GM12878 (cell line): Measurements from ENCODE around the gene PPP1R1C.

Experiments
- CREB1 ChIP-seq: IDR thresholded peaks from 2 replicates; pipeline ENCODE4 v1.6.1; 2012; ENCODE audit warnings: low read depth, mild to moderate bottlenecking, inconsistent platforms
- EP300 ChIP-seq, 2 experiments: fragments of 150-350 bp in 1 of 2; IDR thresholded peaks; 2 replicates each; pipeline ENCODE4 v1.6.1; 2011 to 2012; ENCODE audit warnings: low read depth in 2 of 2, low read length in 2 of 2, borderline replicate concordance in 1 of 2, improper control_type of control experiment in 1 of 2, inconsistent platforms in 1 of 2; ENCODE audit not compliant: control insufficient read depth in 1 of 2
- FOXK2 ChIP-seq: fragments of 450-650 bp; IDR thresholded peaks from 2 replicates; pipeline ENCODE4 v1.6.1; 2017; ENCODE audit warnings: mild to moderate bottlenecking, moderate library complexity
- JUNB ChIP-seq: IDR thresholded peaks from 2 replicates; pipeline ENCODE4 v1.6.1; 2016; ENCODE audit warnings: antibody characterized with exemption, mild to moderate bottlenecking
- KDM1A ChIP-seq: fragments of 200-600 bp; sonication (generic); IDR thresholded peaks from 2 replicates; pipeline ENCODE4 v1.6.1; 2016; ENCODE audit warnings: borderline replicate concordance
- POLR2AphosphoS2 ChIP-seq: IDR thresholded peaks from 2 replicates; pipeline ENCODE4 v1.6.1; 2011; ENCODE audit warnings: low read depth, mild to moderate bottlenecking, low read length, improper control_type of control experiment, moderate library complexity
- SIX5 ChIP-seq: IDR thresholded peaks from 2 replicates; pipeline ENCODE4 v1.6.1; 2011; ENCODE audit warnings: mild to moderate bottlenecking, low read depth, low read length, moderate library complexity; ENCODE audit not compliant: severe bottlenecking
- SP1 ChIP-seq: IDR thresholded peaks from one replicate; pipeline ENCODE4 v1.6.1; 2011; ENCODE audit warnings: low read depth, low read length
- TARDBP ChIP-seq: IDR thresholded peaks from 2 replicates; pipeline ENCODE4 v1.6.1; 2016; ENCODE audit warnings: borderline replicate concordance
- ZZZ3 ChIP-seq: IDR thresholded peaks from 2 replicates; pipeline ENCODE4 v1.6.1; 2011; ENCODE audit warnings: low read depth; ENCODE audit not compliant: control insufficient read depth, insufficient read length
- TF ChIP-seq, protein P1 (sequence below), 3 experiments: IDR thresholded peaks in 2 of 3; conservative IDR thresholded peaks in 1 of 3; 2 replicates each; pipeline ENCODE4 v1.5.1; 2011; ENCODE audit warnings: low read depth in 3 of 3, low read length in 3 of 3, mild to moderate bottlenecking in 3 of 3, control low read depth in 2 of 3, moderate library complexity in 2 of 3, inconsistent platforms in 1 of 3, mixed read lengths in 1 of 3; ENCODE audit not compliant: control insufficient read depth in 2 of 3, insufficient read depth in 1 of 3; ENCODE audit errors: extremely low read depth in 1 of 3
- TF ChIP-seq, protein P2 (sequence below): fragments of 450-650 bp; formaldehyde crosslinking; IDR thresholded peaks from 2 replicates; pipeline ENCODE4 v1.4.0; 2022; ENCODE audit warnings: mild to moderate bottlenecking, moderate library complexity
- TF ChIP-seq, protein P3 (sequence below): fragments of 450-650 bp; IDR thresholded peaks from 2 replicates; pipeline ENCODE4 v1.6.1; 2017; ENCODE audit warnings: mild to moderate bottlenecking
- TF ChIP-seq, protein P4 (sequence below): fragments of 450-650 bp; formaldehyde crosslinking; IDR thresholded peaks from 2 replicates; pipeline ENCODE4 v1.4.0; 2020; ENCODE audit warnings: mild to moderate bottlenecking, moderate library complexity

DNA sequence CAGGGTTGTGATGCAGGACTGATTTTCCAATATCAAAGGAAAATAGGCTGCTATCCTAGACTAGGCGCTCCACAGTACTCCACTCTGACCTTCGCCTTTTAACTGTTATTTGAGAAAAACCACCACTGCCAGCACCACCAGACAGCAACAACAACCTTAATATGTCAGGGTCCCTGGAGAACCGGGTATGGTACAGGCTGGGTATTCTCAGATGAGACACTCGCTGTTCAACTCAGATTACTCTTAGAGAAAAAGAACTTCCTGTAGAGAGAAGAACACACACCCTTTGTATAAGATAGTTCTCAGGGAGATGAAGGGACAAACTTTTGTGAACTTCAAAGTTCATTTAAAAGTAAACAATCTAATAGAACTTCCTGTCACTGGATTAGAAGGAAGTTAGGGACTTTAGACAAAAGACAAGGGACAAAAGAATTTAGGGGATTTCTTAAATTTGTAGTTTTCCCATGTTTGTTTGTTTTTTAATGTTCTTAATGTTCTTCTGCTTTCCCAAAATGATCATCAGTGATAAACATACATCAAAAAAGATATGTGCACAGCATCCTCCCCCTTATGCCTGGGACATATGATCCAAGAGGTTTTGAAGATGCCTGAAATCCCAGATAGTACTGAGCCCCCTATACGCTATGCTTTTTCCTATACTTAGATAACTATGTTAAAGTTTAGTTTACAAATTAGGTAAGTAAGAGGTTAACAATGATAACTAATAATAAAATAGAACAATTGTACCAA, 41.3 kb upstream of the PPP1R1C start:
- TF ChIP-seq, protein P1, sequence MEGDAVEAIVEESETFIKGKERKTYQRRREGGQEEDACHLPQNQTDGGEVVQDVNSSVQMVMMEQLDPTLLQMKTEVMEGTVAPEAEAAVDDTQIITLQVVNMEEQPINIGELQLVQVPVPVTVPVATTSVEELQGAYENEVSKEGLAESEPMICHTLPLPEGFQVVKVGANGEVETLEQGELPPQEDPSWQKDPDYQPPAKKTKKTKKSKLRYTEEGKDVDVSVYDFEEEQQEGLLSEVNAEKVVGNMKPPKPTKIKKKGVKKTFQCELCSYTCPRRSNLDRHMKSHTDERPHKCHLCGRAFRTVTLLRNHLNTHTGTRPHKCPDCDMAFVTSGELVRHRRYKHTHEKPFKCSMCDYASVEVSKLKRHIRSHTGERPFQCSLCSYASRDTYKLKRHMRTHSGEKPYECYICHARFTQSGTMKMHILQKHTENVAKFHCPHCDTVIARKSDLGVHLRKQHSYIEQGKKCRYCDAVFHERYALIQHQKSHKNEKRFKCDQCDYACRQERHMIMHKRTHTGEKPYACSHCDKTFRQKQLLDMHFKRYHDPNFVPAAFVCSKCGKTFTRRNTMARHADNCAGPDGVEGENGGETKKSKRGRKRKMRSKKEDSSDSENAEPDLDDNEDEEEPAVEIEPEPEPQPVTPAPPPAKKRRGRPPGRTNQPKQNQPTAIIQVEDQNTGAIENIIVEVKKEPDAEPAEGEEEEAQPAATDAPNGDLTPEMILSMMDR (IDR thresholded peaks at IDR 0.05 in 2 of 3, conservative IDR thresholded peaks at IDR 0.05 in 1 of 3; ENCODE audit: control insufficient read depth in 2 of 3, extremely low read depth in 1 of 3, insufficient read depth in 1 of 3, low read depth in 3 of 3, low read length in 3 of 3), result no peak
- TF ChIP-seq JUNB (no peak), POLR2AphosphoS2 (no peak), TARDBP (no peak), KDM1A (no peak), SP1 (no peak), FOXK2 (no peak), SIX5 (no peak), ZZZ3 (no peak), EP300 (IDR thresholded peaks at IDR 0.05; ENCODE audit: borderline replicate concordance in 1 of 2, control insufficient read depth in 1 of 2, low read depth in 2 of 2, low read length in 2 of 2) (no peak), CREB1 (no peak)
- TF ChIP-seq, protein P2, sequence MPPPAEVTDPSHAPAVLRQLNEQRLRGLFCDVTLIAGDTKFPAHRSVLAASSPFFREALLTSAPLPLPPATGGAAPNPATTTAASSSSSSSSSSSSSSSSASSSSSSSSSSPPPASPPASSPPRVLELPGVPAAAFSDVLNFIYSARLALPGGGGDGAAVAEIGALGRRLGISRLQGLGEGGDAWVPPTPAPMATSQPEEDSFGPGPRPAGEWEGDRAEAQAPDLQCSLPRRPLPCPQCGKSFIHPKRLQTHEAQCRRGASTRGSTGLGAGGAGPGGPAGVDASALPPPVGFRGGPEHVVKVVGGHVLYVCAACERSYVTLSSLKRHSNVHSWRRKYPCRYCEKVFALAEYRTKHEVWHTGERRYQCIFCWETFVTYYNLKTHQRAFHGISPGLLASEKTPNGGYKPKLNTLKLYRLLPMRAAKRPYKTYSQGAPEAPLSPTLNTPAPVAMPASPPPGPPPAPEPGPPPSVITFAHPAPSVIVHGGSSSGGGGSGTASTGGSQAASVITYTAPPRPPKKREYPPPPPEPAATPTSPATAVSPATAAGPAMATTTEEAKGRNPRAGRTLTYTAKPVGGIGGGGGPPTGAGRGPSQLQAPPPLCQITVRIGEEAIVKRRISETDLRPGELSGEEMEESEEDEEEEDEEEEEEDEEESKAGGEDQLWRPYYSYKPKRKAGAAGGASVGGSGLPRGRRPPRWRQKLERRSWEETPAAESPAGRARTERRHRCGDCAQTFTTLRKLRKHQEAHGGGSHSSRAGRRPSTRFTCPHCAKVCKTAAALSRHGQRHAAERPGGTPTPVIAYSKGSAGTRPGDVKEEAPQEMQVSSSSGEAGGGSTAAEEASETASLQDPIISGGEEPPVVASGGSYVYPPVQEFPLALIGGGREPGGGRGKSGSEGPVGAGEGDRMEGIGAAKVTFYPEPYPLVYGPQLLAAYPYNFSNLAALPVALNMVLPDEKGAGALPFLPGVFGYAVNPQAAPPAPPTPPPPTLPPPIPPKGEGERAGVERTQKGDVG (CRISPR knock-in tag), result no peak
- TF ChIP-seq, protein P3, sequence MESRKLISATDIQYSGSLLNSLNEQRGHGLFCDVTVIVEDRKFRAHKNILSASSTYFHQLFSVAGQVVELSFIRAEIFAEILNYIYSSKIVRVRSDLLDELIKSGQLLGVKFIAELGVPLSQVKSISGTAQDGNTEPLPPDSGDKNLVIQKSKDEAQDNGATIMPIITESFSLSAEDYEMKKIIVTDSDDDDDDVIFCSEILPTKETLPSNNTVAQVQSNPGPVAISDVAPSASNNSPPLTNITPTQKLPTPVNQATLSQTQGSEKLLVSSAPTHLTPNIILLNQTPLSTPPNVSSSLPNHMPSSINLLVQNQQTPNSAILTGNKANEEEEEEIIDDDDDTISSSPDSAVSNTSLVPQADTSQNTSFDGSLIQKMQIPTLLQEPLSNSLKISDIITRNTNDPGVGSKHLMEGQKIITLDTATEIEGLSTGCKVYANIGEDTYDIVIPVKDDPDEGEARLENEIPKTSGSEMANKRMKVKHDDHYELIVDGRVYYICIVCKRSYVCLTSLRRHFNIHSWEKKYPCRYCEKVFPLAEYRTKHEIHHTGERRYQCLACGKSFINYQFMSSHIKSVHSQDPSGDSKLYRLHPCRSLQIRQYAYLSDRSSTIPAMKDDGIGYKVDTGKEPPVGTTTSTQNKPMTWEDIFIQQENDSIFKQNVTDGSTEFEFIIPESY, result no peak
- TF ChIP-seq, protein P4, sequence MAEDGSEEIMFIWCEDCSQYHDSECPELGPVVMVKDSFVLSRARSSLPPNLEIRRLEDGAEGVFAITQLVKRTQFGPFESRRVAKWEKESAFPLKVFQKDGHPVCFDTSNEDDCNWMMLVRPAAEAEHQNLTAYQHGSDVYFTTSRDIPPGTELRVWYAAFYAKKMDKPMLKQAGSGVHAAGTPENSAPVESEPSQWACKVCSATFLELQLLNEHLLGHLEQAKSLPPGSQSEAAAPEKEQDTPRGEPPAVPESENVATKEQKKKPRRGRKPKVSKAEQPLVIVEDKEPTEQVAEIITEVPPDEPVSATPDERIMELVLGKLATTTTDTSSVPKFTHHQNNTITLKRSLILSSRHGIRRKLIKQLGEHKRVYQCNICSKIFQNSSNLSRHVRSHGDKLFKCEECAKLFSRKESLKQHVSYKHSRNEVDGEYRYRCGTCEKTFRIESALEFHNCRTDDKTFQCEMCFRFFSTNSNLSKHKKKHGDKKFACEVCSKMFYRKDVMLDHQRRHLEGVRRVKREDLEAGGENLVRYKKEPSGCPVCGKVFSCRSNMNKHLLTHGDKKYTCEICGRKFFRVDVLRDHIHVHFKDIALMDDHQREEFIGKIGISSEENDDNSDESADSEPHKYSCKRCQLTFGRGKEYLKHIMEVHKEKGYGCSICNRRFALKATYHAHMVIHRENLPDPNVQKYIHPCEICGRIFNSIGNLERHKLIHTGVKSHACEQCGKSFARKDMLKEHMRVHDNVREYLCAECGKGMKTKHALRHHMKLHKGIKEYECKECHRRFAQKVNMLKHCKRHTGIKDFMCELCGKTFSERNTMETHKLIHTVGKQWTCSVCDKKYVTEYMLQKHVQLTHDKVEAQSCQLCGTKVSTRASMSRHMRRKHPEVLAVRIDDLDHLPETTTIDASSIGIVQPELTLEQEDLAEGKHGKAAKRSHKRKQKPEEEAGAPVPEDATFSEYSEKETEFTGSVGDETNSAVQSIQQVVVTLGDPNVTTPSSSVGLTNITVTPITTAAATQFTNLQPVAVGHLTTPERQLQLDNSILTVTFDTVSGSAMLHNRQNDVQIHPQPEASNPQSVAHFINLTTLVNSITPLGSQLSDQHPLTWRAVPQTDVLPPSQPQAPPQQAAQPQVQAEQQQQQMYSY (CRISPR knock-in tag), result no peak
